ENCODE measurements around the gene SMAD5. TPM values are rescaled to one million over a fixed set of nuclear protein-coding genes. Genes with fewer than 3 reads are reported as not detected.

SMAD5 gene
- total and polyA plus RNA-seq, 2 experiments from 2014 or later = 37.5 to 56.6 TPM

GRCh38 chr5:136205941-136206340 lies 73.3 kb downstream of the SMAD5 start (continued):
- no peak for TF ChIP-seq ZNF462 (CRISPR knock-in tag; IDR thresholded peaks at IDR 0.05)
- TF ChIP-seq JUNB (IDR thresholded peaks at IDR 0.05; ENCODE audit: unreplicated experiment) = no peak
- no peak for TF ChIP-seq ZNF331 (CRISPR knock-in tag; IDR thresholded peaks at IDR 0.05; ENCODE audit: low read depth)
- no peak for TF ChIP-seq NANOG (IDR thresholded peaks at IDR 0.05; ENCODE audit: borderline replicate concordance)
- no peak for TF ChIP-seq STAT1 (IDR thresholded peaks at IDR 0.05; ENCODE audit: unreplicated experiment)
- no peak for TF ChIP-seq EZH2 (IDR thresholded peaks at IDR 0.05; ENCODE audit: low read depth, unreplicated experiment)

- no peak for ATAC-seq
- no peaks in the 10 kb centered on the region for H3K79me2 ChIP-seq (replicated peaks; ENCODE audit: insufficient read depth)
- no peak overlapping the region for H3K27ac ChIP-seq (ENCODE audit: low read depth)
- peaks cover 5% of the 10 kb centered on the region; the same call in 1 of the 2 replicates for H4K20me1 ChIP-seq (replicated peaks; ENCODE audit: insufficient read depth)
- peaks cover 18% of the 10 kb centered on the region for H3K4me1 ChIP-seq (ENCODE audit: insufficient read depth)
- H3K36me3 Mint-ChIP-seq (ENCODE audit: low read depth) = peaks cover 7% of the 10 kb centered on the region; the same call in 2 of the 3 replicates
- no peak overlapping the region for H2AFZ ChIP-seq
- 0 out of 2 replicates have a peak, but pooled peaks cover 3% of the 10 kb centered on the region for H3F3A ChIP-seq (replicated peaks; ENCODE audit: low read depth)
- H3K9me2 ChIP-seq (ENCODE audit: insufficient read depth) = no peaks in the 10 kb centered on the region
- no peaks in the 10 kb centered on the region for H3K36me3 ChIP-seq (ENCODE audit: insufficient read depth)
- H3K4me3 ChIP-seq = no peak overlapping the region
- DNase-seq (ENCODE audit: low spot score) = no peak
- no peak overlapping the region for H3K4me2 ChIP-seq
- H3K27me3 Mint-ChIP-seq (ENCODE audit: insufficient read depth, low read depth, poor library complexity) = peaks cover 79% of the 10 kb centered on the region
- peaks cover 15% of the 10 kb centered on the region; the same call in 2 of the 3 replicates for H3K9me3 Mint-ChIP-seq
- no peak for TF ChIP-seq CTCF (conservative IDR thresholded peaks at IDR 0.05; ENCODE audit: low read depth in 2 of 2)
- TF ChIP-seq ETS1 (IDR thresholded peaks at IDR 0.05) = no peak
- TF ChIP-seq EZH2 (IDR thresholded peaks at IDR 0.05; ENCODE audit: low read depth, unreplicated experiment) = no peak
- TF ChIP-seq NANOG (IDR thresholded peaks at IDR 0.05; ENCODE audit: borderline replicate concordance) = no peak
- no peak for TF ChIP-seq EZH2phosphoT487 (IDR thresholded peaks at IDR 0.05; ENCODE audit: unreplicated experiment)
- TF ChIP-seq ZNF114 (CRISPR knock-in tag; IDR thresholded peaks at IDR 0.05) = no peak
- TF ChIP-seq CREB1 (CRISPR knock-in tag; IDR thresholded peaks at IDR 0.05; ENCODE audit: low read depth) = no peak
- no peak for TF ChIP-seq POLR2AphosphoS5 (IDR thresholded peaks at IDR 0.05; ENCODE audit: low read depth)
- H3K27me3 ChIP-seq (ENCODE audit: insufficient read depth) = peaks cover 72% of the 10 kb centered on the region
- no peak overlapping the region for H3K4me3 Mint-ChIP-seq
- no peak overlapping the region for H3K27ac Mint-ChIP-seq
- peaks cover 26% of the 10 kb centered on the region for H3K4me1 Mint-ChIP-seq
Measured at GRCh38 chr5:136206361-136206760, 73.7 kb downstream of the SMAD5 start.
